ENCODE measurements around the gene THOC7.

The THOC7 gene

GRCh38 chr3:63878394-63879060 lies 14.9 kb upstream of the THOC7 start:
- no peak for DNase-seq

GRCh38 chr3:63877737-63878393 lies 14.3 kb upstream of the THOC7 start:
- DNase-seq, result no peak

- no peak for DNase-seq
Measured at GRCh38 chr3:63876260-63876659, 12.7 kb upstream of the THOC7 start.

- no peak for DNase-seq
Measured at GRCh38 chr3:63875510-63875909, 11.9 kb upstream of the THOC7 start.

- no peak for DNase-seq
Measured at GRCh38 chr3:63874769-63875168, 11.2 kb upstream of the THOC7 start.

- DNase-seq, result no peak
Measured at GRCh38 chr3:63872135-63872924, 8.7 kb upstream of the THOC7 start.

- DNase-seq, result no peak
Measured at GRCh38 chr3:63870615-63871005, 7.0 kb upstream of the THOC7 start.

- no peak for DNase-seq
Measured at GRCh38 chr3:63869940-63870614, 6.5 kb upstream of the THOC7 start.

GRCh38 chr3:63867225-63867624 lies 3.6 kb upstream of the THOC7 start:
- DNase-seq, result no peak

- DNase-seq, result no peak
Measured at GRCh38 chr3:63864965-63865327, 1.3 kb upstream of the THOC7 start.

GRCh38 chr3:63864008-63864964 lies 681 bp upstream of the THOC7 start:
- peak in 4 of 5 donors; percentile 22 to 36 (median 32) for DNase-seq

- DNase-seq, result no peak
Measured at GRCh38 chr3:63862804-63863149, 828 bp downstream of the THOC7 start.

- DNase-seq, result no peak
Measured at GRCh38 chr3:63861306-63861705, 2.3 kb downstream of the THOC7 start.

- no peak for DNase-seq
Measured at GRCh38 chr3:63860776-63861175, 2.8 kb downstream of the THOC7 start.

GRCh38 chr3:63857311-63857710 lies 6.3 kb downstream of the THOC7 start:
- DNase-seq, result no peak

GRCh38 chr3:63855333-63855940 lies 8.2 kb downstream of the THOC7 start:
- no peak for DNase-seq

GRCh38 chr3:63853106-63853505 lies 10.5 kb downstream of the THOC7 start:
- no peak for DNase-seq

GRCh38 chr3:63851287-63851686 lies 12.3 kb downstream of the THOC7 start:
- no peak for DNase-seq

GRCh38 chr3:63849175-63849574 lies 14.4 kb downstream of the THOC7 start:
- no peak for DNase-seq

GRCh38 chr3:63847718-63848450 lies 15.7 kb downstream of the THOC7 start:
- no peak for DNase-seq

- no peak for DNase-seq
Measured at GRCh38 chr3:63845215-63845614, 18.4 kb downstream of the THOC7 start.

Measured in T-helper 1 cell (primary cell).